Keratinocyte (primary cell): ENCODE results near the gene FGFR3. TPM values are rescaled to one million over a fixed set of nuclear protein-coding genes. Genes with fewer than 3 reads are reported as not detected.

Experiments used
- DNase-seq: peaks from one replicate; pipeline ENCODE4 v3.0.0-alpha.2; 2011; ENCODE audit warnings: low read depth, missing footprints, low spot score
- FAIRE-seq: peaks from 2 replicates; lab custom pipeline; 2011; peaks lifted over from hg19 to GRCh38; lab: Jason Lieb, UNC
- H2AFZ ChIP-seq: 2 replicates; pipeline ENCODE4 v1.6.0; 2012; ENCODE audit warnings: low read length, control low read depth, inconsistent platforms; ENCODE audit not compliant: control insufficient read depth
- H3K27ac ChIP-seq: 2 replicates; pipeline ENCODE4 v1.5.1; 2011; ENCODE audit warnings: low read length; ENCODE audit not compliant: control insufficient read depth, insufficient read depth
- H3K27me3 ChIP-seq: 3 replicates; pipeline ENCODE4 v1.6.0; 2011; ENCODE audit warnings: low read length; ENCODE audit not compliant: control insufficient read depth, insufficient read depth; ENCODE audit errors: extremely low read depth
- H3K36me3 ChIP-seq, 2 experiments: 2 replicates in 1 of 2; 3 replicates in 1 of 2; pipeline ENCODE4 v1.5.1; 2011; ENCODE audit warnings: low read length in 2 of 2, mild to moderate bottlenecking in 1 of 2; ENCODE audit not compliant: control insufficient read depth in 2 of 2, insufficient read depth in 2 of 2; ENCODE audit errors: extremely low read depth in 1 of 2
- H3K4me1 ChIP-seq: 3 replicates; pipeline ENCODE4 v1.5.1; 2011; ENCODE audit warnings: low read length; ENCODE audit not compliant: control insufficient read depth, insufficient read depth; ENCODE audit errors: extremely low read depth
- H3K4me2 ChIP-seq: 3 replicates; pipeline ENCODE4 v1.6.0; 2011; ENCODE audit warnings: low read depth, low read length; ENCODE audit not compliant: control insufficient read depth, insufficient read depth; ENCODE audit errors: extremely low read depth
- H3K4me3 ChIP-seq, 3 experiments: fragments of 200-600 bp in 1 of 3; sonication (generic) in 1 of 3; 2 replicates in 2 of 3; 3 replicates in 1 of 3; pipeline ENCODE4 v1.5.1; 2011 to 2016; ENCODE audit warnings: low read length in 3 of 3, mild to moderate bottlenecking in 3 of 3, control low read depth in 2 of 3, inconsistent platforms in 1 of 3, low read depth in 1 of 3, mixed read lengths in 1 of 3, mixed run types in 1 of 3, moderate library complexity in 1 of 3; ENCODE audit not compliant: control insufficient read depth in 2 of 3, insufficient read depth in 2 of 3; ENCODE audit errors: extremely low read depth in 1 of 3
- H3K79me2 ChIP-seq: 2 replicates; pipeline ENCODE4 v1.6.0; 2012; ENCODE audit warnings: low read length; ENCODE audit not compliant: control insufficient read depth, insufficient read depth
- H3K9ac ChIP-seq: 3 replicates; pipeline ENCODE4 v1.6.0; 2011; ENCODE audit warnings: low read length; ENCODE audit not compliant: control insufficient read depth, insufficient read depth; ENCODE audit errors: extremely low read depth
- H3K9me1 ChIP-seq: 3 replicates; pipeline ENCODE4 v1.6.0; 2011; ENCODE audit warnings: low read length; ENCODE audit not compliant: control insufficient read depth, insufficient read depth; ENCODE audit errors: extremely low read depth
- H3K9me3 ChIP-seq: 2 replicates; pipeline ENCODE4 v1.5.1; 2012; ENCODE audit warnings: low read depth, low read length; ENCODE audit not compliant: control insufficient read depth
- H4K20me1 ChIP-seq: 3 replicates; pipeline ENCODE4 v1.6.0; 2011; ENCODE audit warnings: low read length; ENCODE audit not compliant: control insufficient read depth, insufficient read depth; ENCODE audit errors: extremely low read depth
- CTCF ChIP-seq, 3 experiments: IDR thresholded peaks in 1 of 3; conservative IDR thresholded peaks in 1 of 3; optimal IDR thresholded peaks in 1 of 3; 2 replicates in 2 of 3; 3 replicates in 1 of 3; pipeline versions ENCODE3 to v1.5.1; 2011; ENCODE audit warnings: low read length in 3 of 3, mild to moderate bottlenecking in 3 of 3, moderate library complexity in 2 of 3, control low read depth in 1 of 3, inconsistent platforms in 1 of 3; ENCODE audit not compliant: insufficient read depth in 2 of 3; ENCODE audit errors: extremely low read depth in 1 of 3
- EZH2 ChIP-seq: IDR thresholded peaks from one replicate; pipeline ENCODE4 v1.6.1; 2012; ENCODE audit warnings: inconsistent platforms, mild to moderate bottlenecking, low read length, moderate library complexity
- dilution Hi-C: fragments of 300-500 bp; cut with MboI; formaldehyde crosslinking; loops from one replicate; pipeline ENCODE4 v1.7.0; 2020; ENCODE audit warnings: low sequenced_read_pairs; ENCODE audit not compliant: extremely low pct_ligation_motif_present
- polyA plus RNA-seq, 5 experiments: library from polyadenylated mRNA; depleted of rRNA in 3 of 5; stranded (reverse) in 3 of 5; stranded (forward) in 1 of 5; unstranded in 1 of 5; fragments of >200 nt; gene quantifications; 1 replicate in 1 of 5; 2 replicates in 3 of 5; 3 replicates in 1 of 5; pipeline versions ENCODE4 v1.2.1 to v1.2.3, GENCODE V29; 2011 to 2012; ENCODE audit warnings: missing spikeins in 2 of 5, low read depth in 1 of 5, low replicate concordance in 1 of 5

Gene FGFR3
- polyA plus RNA-seq, 1 donor (not counting 4 experiments of a cell fraction or from before 2014, with no cell fraction given), result 45.2 TPM

GRCh38 chr4:1787411-1788077 lies 5.5 kb upstream of the FGFR3 start:
- DNase-seq, result no peak
- no peak overlapping the region for H3K9ac ChIP-seq
- H3K4me2 ChIP-seq, result peak overlapping the region; percentile 6
- TF ChIP-seq CTCF (optimal IDR thresholded peaks at IDR 0.05 in 1 of 3, IDR thresholded peaks at IDR 0.05 in 1 of 3, conservative IDR thresholded peaks at IDR 0.05 in 1 of 3; ENCODE audit: extremely low read depth in 1 of 3, insufficient read depth in 2 of 3, low read length in 3 of 3) (no peak), EZH2 (no peak)
- no peaks in the 10 kb centered on the region for H3K9me1 ChIP-seq
- no peaks in the 10 kb centered on the region for H4K20me1 ChIP-seq
- FAIRE-seq, result no peak
- dilution Hi-C loops, result no loop called here
- peaks cover 48% of the 10 kb centered on the region for H3K4me1 ChIP-seq
- H3K27me3 ChIP-seq, result peaks cover 8% of the 10 kb centered on the region
- no peaks in the 10 kb centered on the region for H3K9me3 ChIP-seq
- H3K79me2 ChIP-seq, result no peaks in the 10 kb centered on the region
- H2AFZ ChIP-seq, result peak overlapping the region; percentile 27
- H3K27ac ChIP-seq, result no peak overlapping the region
- no peaks in the 10 kb centered on the region for H3K36me3 ChIP-seq
- no peak overlapping the region for H3K4me3 ChIP-seq

GRCh38 chr4:1788254-1788973 lies 4.7 kb upstream of the FGFR3 start:
- Histone ChIP-seq H3K79me2 (no peaks in the 10 kb centered on the region), H3K9me3 (no peaks in the 10 kb centered on the region), H3K4me2 (no peak overlapping the region), H2AFZ (no peak overlapping the region), H4K20me1 (no peaks in the 10 kb centered on the region), H3K36me3 (no peaks in the 10 kb centered on the region), H3K27me3 (peaks cover 8% of the 10 kb centered on the region), H3K27ac (no peak overlapping the region), H3K4me3 (no peak overlapping the region), H3K9ac (no peak overlapping the region), H3K4me1 (peaks cover 42% of the 10 kb centered on the region), H3K9me1 (no peaks in the 10 kb centered on the region)
- FAIRE-seq, result peak; percentile 51
- dilution Hi-C loops, result no loop called here
- TF ChIP-seq EZH2 (no peak), CTCF (optimal IDR thresholded peaks at IDR 0.05 in 1 of 3, IDR thresholded peaks at IDR 0.05 in 1 of 3, conservative IDR thresholded peaks at IDR 0.05 in 1 of 3; ENCODE audit: extremely low read depth in 1 of 3, insufficient read depth in 2 of 3, low read length in 3 of 3) (no peak)
- DNase-seq, result no peak
